Rectal smooth muscle tissue (tissue), 1 donor: ENCODE results near the gene MRPL3.

Experiments used
- H3K27ac ChIP-seq: one replicate; pipeline ENCODE4 v1.7.0; 2013; ENCODE audit warnings: low read depth, low read length, inconsistent platforms
- H3K27me3 ChIP-seq: one replicate; pipeline ENCODE4 v1.7.0; 2013; ENCODE audit warnings: low read length; ENCODE audit not compliant: control insufficient read depth, insufficient read depth
- H3K36me3 ChIP-seq: one replicate; pipeline ENCODE4 v1.7.0; 2013; ENCODE audit warnings: low read length; ENCODE audit not compliant: control insufficient read depth, insufficient read depth
- H3K4me1 ChIP-seq: one replicate; pipeline ENCODE4 v1.7.0; 2013; ENCODE audit warnings: low read length; ENCODE audit not compliant: control insufficient read depth, insufficient read depth
- H3K4me3 ChIP-seq: one replicate; pipeline ENCODE4 v1.7.0; 2013; ENCODE audit warnings: low read length
- H3K9ac ChIP-seq: one replicate; pipeline ENCODE4 v1.7.0; 2013; ENCODE audit warnings: low read length

The MRPL3 gene

DNA sequence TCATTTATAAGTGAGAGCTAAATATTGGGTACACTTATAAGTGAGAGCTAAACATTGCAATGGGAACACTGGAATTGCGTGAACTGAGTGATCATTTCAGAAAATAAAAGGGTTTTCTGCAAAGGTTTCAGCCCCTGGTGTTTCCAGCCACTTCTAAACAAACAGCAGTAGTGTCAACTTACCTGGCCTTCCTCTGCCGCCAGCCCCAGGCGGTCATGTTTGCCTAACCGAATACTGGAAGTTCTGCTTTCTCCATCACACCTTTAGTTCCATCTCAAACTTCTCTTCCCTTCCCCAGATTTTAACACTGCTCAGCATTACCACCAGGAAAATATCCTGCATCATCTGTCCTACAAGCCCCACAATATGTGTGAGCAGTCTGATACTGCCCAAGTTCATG lies 58.6 kb downstream of the MRPL3 start:
- H3K27me3 ChIP-seq: no peaks in the 10 kb centered on the region
- H3K27ac ChIP-seq: no peak overlapping the region
- no peak overlapping the region for H3K4me3 ChIP-seq
- H3K9ac ChIP-seq: no peak overlapping the region
- H3K4me1 ChIP-seq: no peaks in the 10 kb centered on the region
- no peaks in the 10 kb centered on the region for H3K36me3 ChIP-seq

DNA sequence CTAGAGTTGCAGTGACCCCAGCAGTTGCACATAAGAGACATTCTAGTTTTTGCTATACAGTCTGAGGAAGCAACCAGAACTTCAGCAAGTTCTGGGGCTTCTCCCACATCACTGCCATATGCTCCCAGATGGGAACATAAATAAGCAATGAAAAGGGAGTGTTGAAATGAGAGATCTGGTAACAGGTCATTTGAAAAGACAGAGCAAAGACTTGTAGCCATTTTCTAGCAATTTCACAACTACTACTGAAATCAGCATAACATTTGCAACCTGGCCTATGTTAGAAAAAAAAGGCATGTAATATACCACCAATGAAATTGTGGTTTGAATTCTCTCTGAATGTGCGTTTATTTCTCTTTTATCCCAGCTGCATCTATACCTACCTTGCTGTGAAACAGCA lies 63.7 kb downstream of the MRPL3 start:
- Histone ChIP-seq H3K4me1 (no peaks in the 10 kb centered on the region), H3K27ac (no peak overlapping the region), H3K27me3 (no peaks in the 10 kb centered on the region), H3K9ac (no peak overlapping the region), H3K36me3 (no peaks in the 10 kb centered on the region), H3K4me3 (no peak overlapping the region)

DNA sequence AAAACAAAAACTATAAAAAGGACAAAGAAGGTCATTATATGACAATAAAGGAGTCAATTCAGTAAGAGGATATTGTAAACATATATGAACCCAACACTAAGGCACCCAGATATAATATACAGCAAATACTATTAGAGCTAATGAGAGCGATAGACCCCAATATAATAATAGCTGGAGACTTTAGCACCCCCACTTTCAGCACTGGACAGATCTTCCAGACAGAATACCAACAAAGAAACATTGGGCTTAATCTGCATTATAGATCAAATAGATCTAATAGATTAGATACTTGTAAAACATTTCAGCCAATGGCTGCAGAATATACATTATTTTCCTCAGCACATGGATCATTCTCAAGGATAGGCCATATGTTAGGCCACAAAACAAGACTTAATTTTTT lies 67.8 kb downstream of the MRPL3 start:
- Histone ChIP-seq H3K27me3 (no peaks in the 10 kb centered on the region), H3K9ac (no peak overlapping the region), H3K4me1 (no peaks in the 10 kb centered on the region), H3K4me3 (no peak overlapping the region), H3K27ac (no peak overlapping the region), H3K36me3 (no peaks in the 10 kb centered on the region)

DNA sequence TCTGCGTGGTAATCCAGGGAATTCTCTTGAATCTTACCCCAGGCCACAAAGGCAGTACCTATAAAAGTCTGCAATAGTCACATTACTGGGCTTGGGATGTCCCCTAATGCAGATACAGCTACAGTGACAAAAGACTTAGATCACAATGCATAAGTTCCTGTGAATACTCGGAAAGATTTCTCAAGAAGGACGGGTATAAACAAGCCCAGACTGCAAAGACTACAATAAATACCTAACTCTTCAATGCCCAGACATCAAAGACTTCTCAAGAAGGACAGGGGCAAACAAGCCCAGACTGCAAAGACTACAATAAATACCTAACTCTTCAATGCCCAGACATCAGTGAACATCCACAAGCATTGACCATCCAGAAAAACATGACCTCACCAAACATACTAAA lies 70.3 kb downstream of the MRPL3 start:
- Histone ChIP-seq H3K4me1 (no peaks in the 10 kb centered on the region), H3K36me3 (no peaks in the 10 kb centered on the region), H3K4me3 (no peak overlapping the region), H3K9ac (no peak overlapping the region), H3K27me3 (no peaks in the 10 kb centered on the region), H3K27ac (no peak overlapping the region)

DNA sequence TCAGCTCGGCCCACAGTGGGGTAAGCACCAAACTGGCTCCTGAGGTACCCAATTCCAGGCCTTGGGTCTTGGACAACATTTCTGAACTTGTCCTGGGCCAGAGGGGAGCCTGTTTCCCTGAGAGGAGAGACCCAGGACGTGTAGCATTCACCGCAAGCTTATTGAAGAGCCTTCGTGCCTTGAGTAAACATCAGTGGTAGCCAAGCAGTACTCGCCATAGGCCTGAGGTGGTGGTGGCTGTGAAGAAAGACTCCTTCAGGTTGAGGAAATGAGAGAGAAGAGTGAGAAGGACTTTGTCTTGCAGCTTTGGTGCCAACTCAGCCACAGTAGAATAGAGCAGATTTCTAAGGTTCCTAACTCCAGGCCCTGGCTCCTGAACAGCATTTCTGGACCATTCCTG lies 71.0 kb downstream of the MRPL3 start:
- no peaks in the 10 kb centered on the region for H3K4me1 ChIP-seq
- H3K27me3 ChIP-seq: no peaks in the 10 kb centered on the region
- H3K9ac ChIP-seq: no peak overlapping the region
- H3K27ac ChIP-seq: no peak overlapping the region
- H3K4me3 ChIP-seq: no peak overlapping the region
- H3K36me3 ChIP-seq: no peaks in the 10 kb centered on the region

DNA sequence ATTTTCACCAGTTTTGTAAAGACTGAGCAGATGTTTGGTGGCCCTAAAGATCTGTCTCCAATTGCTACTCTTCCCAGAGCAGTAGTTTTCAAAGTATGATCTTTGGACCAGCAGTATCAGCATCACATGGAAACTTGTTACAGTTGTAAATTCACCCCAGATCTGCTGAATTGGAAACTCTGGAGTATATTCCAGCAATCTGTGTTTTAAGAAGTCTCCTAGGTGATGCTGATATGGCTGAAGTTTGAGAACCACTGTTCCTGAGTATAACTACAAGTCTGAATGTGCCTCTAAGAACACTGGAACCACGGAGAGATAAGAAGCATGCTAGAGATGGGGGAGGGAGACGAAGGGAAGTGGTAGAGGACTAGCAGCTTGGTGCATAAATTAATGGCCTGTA lies 75.5 kb downstream of the MRPL3 start:
- H3K4me3 ChIP-seq: no peak overlapping the region
- H3K36me3 ChIP-seq: no peaks in the 10 kb centered on the region
- H3K4me1 ChIP-seq: no peaks in the 10 kb centered on the region
- no peak overlapping the region for H3K27ac ChIP-seq
- no peaks in the 10 kb centered on the region for H3K27me3 ChIP-seq
- H3K9ac ChIP-seq: no peak overlapping the region

DNA sequence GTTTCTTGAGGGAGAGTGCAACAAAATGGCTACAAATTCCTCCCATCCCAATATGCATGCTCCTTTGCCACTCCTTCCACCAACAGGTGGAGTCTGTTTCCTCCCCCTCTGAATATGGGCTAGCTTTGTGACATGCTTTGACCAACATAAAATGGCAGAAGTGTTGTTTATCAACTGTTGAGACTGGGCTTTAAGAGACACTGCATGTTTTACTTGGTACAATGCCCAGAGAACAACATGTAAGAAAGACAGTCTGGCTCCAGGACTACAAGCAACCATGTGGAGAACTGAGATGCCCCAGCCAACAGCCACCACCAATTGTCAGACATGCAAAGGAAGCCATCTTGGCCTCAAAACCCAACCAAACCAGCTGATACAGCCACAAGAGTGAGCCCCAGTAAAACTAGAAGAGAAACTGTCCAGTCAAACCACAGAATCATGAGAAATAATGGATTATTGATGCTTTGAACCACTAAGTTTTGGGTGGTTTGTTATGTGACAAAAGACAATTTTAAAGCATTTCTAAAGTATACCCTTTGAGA lies 80.7 kb downstream of the MRPL3 start:
- Histone ChIP-seq H3K4me1 (no peaks in the 10 kb centered on the region), H3K36me3 (no peaks in the 10 kb centered on the region), H3K4me3 (no peak overlapping the region), H3K27me3 (no peaks in the 10 kb centered on the region), H3K9ac (no peak overlapping the region), H3K27ac (no peak overlapping the region)

DNA sequence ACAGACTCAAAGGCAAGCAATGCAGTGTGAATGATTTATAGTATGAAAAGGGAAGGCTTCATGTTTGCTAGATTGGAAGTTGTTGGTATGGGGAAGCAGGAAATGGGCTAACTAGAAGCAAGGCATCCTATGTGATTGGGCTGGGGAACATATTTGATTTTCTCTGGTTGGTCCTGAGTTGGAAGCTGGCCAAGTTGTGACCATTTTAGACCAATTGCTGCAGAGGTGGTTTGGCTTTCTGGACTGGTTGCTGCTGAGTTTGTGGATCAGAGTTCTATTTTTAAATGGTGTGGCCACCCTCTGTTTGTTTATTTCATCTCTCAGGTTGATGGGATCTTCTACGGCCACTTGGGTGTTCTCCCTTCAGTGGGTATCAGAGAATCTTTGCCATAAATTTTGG lies 81.5 kb downstream of the MRPL3 start:
- H3K4me1 ChIP-seq: no peaks in the 10 kb centered on the region
- no peak overlapping the region for H3K4me3 ChIP-seq
- H3K27ac ChIP-seq: no peak overlapping the region
- H3K27me3 ChIP-seq: no peaks in the 10 kb centered on the region
- no peak overlapping the region for H3K9ac ChIP-seq
- H3K36me3 ChIP-seq: no peaks in the 10 kb centered on the region

DNA sequence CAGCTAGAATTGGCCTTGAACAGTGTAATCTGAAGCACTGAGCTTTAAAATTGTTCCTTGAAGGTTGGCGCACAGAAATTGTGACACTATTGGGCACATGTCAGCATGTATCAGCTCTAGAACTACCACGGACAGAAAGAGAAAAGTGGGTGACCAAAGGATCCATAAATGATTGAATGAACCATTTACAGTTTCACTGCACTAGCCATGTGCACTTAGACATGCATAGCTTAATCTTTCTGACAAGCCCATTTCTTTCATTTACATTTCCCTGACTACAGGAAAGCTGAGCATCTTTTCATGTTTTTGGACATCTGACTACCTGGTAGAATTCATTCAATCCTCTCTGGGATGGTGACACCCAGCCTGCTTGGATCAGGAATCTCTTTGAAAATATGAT lies 85.0 kb downstream of the MRPL3 start:
- no peaks in the 10 kb centered on the region for H3K36me3 ChIP-seq
- no peak overlapping the region for H3K4me3 ChIP-seq

More for the DNA sequence above, 85.0 kb downstream of the MRPL3 start:
- Histone ChIP-seq H3K27ac (no peak overlapping the region), H3K9ac (no peak overlapping the region), H3K4me1 (no peaks in the 10 kb centered on the region), H3K27me3 (no peaks in the 10 kb centered on the region)
